HG03342 (cell line): ENCODE results near the gene SERF2.
"Not testable (repeated sequence)": the region's sequence is repeated elsewhere in the genome, so short reads cannot be mapped to it uniquely, and the experiment has no call there.

ENCODE experiments used
- ATAC-seq: cut with Tn5 transposase; IDR thresholded peaks from one replicate; pipeline ENCODE4 v1.9.1; 2021; ENCODE audit warnings: mild to moderate bottlenecking, moderate library complexity; ENCODE audit not compliant: unreplicated experiment

The SERF2 gene

DNA sequence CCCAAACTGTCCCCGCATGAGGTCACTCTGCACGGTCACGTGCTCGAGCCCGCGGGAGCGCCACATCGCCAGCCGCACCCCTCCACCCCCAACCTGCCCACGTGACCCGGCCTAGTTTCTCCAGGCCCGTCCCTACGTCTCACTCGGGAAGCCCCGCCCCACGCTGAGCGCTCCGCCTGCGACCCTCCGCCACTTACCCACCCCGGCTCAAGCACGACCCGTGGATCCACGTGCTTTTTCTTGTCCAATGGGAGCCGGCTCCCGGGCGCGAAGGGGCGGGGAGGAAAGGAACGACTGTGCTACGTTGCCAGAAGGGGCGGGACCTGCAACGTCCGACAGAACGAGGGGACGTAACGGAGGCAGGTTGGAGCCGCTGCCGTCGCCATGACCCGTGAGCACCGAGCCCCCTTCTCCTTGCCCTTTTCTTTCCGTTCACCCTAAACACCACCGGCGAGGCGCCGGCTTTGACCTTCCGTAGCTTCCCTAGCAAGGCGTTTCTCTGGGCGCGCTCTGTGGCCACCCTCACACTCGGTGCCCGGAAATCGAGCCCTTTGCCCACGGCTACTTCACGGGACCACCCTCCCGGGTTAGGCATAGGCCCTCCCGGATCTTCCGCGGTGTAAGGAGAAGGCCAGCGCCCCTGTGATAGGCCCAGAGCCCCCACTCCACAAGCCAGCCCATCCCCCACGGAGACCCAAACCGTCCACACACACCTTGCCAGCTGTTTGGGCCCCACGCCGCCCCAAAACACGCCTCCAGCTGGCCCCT is at the start of gene SERF2:
TSS of gene SERF2 (plus strand) at position 328 of the 768 bp plus-strand sequence. CDS start at position 385, 57 bp downstream.
- ATAC-seq: peak; percentile 81

DNA sequence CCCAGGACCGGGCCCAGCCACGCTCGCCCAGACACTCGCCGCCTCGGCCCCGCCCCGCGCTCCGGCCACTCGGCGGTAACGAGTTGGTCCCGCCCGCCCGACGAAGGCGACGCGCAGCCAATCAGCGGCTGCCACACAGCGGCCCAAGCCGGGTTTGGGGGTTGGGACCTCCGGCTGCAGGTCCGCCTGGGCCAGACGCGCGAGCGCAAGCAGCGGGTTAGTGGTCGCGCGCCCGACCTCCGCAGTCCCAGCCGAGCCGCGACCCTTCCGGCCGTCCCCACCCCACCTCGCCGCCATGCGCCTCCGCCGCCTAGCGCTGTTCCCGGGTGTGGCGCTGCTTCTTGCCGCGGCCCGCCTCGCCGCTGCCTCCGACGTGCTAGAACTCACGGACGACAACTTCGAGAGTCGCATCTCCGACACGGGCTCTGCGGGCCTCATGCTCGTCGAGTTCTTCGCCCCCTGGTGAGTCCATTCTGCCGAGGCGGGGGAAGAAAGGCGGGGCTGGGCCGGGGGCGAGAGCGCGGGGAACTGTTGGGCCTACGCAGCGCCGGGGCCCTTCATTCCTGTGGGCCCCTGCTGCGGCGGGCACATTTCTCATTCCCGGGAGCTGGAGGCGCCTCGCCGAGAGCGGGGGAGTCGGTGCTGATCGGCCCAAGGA is 45.7 kb upstream of the SERF2 start, which contains the start of gene PDIA3:
TSS of gene PDIA3 (plus strand) at position 194 of the 658 bp plus-strand sequence. CDS start at position 296, 102 bp downstream.
- ATAC-seq: peak; percentile 72

DNA sequence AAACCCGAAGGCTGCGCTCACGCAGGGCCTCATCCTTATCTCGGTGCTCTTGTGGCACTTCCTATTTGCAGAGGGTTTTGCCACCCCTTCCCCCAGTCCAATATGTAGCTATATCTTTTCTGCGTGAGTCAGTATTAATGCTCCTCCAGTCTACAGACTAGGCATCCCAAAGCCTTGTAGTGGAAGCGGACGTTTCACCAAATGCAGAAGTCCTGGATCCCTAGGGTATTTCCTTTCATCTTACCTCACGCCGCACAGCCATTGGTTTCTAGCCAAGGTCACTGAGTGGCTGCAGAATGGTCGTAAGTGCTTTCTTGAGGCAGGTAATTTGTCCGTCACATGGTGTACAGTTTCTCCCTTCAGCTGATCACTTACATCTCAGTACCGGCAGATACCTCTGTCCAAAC is 45.2 kb upstream of the SERF2 start:
- ATAC-seq: not testable (repeated sequence)

DNA sequence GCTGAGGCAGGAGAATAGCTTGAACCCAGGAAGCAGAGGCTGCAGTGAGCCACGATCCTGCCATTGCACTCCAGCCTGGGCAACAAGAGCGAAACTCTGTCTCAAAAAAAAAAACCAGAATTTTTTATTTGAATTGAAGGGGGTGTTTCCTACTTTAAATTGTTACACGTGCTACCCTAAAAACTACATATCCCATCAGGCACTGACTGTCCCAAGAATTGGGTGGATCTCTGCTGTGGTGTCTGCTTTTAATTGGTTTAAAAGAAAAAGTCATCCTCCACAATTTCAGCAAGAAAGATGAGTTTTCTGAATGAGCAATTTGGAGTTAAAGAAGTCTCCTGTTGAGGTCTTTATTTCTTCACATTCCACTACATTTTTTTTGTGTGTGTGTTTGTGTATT is 43.7 kb upstream of the SERF2 start:
- no peak for ATAC-seq

DNA sequence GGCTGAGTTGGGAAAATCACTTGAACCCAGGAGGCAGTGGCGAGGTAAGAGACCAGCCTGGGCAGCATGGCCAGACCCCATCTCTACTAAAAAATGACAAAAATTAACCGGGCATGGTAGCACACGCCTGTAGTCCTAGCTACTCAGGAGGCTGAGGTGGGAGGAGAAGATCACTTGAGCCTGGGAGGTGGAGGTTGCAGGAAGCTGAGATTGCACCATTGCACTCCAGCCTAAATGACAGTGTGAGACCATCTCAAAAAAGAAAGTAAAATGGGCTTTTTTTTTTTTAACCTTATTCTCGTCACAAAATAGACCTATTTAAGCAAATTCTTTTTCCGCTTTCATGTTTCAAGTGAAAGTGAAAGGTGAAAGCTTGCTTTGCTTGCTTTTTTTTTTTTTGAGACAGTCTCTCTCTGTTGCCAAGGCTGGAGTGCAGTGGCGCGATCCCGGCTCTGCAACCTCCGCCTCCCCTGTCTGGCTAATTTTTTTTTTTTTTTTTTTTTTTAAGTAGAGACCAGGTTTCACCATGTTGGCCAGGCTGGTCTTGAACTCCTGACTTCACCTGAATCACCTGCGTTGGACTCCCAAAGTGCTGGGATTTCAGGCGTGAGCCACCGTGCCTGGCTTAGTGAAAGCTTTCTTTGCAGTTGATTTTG is 42.3 kb upstream of the SERF2 start:
- peak; percentile 49 for ATAC-seq

DNA sequence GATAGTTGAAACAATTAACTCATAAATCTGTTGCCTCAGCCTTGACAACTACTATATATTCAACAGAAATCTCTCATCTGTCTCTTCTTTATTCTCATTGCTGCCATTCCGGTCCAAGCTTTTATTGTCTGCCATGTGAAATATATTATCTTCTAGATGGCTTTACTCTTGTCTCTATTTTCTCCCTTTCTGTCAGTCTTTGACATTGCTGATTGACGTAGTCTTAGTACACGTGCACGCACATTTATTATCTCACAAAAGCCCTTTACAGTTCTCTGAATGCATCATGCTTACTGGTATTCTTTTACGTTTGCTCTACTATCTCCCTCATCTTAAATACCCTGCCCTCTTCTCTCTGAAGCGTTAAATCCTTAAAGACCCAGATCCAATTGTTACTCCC is 40.2 kb upstream of the SERF2 start:
- ATAC-seq: no peak

DNA sequence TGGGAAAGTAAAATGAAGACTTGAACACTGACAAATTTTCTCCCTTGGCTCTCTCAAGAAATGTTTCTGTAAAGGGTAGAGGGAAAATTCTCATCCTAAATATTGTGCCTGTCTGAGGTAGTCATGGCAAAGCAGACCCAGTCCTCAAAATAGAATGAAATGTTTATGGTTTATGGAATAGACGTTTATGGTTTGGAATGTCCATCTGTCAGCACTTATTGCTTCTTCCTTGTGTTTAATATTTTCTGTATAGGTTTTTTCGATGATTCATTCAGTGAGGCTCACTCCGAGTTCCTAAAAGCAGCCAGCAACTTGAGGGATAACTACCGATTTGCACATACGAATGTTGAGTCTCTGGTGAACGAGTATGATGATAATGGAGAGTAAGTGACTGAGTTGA is 29.3 kb upstream of the SERF2 start:
- no peak for ATAC-seq

DNA sequence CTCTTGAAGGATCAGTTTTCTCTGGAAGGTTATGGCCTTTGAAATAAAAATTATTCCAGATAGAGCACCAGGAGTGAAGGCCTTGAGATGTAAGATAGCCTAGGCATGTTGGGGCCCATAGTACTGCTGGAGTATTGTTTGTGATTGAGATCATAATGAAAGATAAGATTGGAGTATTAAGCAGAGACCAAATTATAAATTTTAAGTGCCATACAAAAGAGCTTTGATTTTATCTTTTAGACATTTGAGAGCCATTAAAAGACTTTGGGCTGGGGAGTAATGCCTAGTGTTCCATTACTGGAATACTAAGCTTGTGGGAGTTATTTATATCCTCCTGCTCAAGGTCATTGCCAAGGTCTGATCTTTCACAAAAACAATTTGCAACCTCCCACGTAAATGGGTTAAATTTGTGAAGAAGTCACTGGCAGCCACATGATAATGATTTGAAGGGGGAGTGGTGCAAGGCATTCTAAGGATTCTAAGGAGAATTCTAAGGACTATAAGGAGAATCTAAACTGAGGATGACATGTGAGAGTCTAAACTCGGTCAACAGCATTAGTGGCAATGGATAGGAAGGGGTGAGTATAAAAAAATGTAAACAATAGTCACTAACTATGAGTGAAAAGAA is 28.2 kb upstream of the SERF2 start:
- ATAC-seq: no peak

DNA sequence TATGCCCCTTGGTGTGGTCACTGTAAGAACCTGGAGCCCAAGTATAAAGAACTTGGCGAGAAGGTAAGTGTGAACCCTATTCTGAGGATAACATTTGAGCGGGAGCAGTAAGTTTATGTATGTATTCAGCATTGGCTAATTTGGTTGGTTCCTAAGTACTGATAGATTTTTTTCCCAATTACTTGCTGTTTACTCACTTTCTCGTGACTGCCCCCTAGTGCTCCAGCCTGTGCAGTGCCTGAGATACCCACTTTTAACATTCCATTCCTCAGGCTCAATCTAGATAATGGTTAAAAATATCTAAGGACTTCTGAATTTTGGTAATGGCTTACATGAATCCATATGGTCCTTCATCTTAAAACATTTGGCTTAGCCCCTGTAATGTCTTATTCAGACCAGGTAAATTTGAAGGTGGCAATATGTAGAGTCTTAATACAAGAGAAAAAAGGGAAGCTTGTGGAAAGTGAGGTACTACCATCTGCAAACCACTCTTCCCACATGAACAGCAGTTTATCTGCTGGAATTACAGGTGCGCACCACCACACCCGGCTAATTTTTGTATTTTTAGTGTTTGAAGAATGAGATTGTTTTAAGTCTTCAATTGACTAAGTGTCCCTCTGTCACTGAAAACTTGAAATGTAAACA is 22.4 kb upstream of the SERF2 start:
- no peak for ATAC-seq

DNA sequence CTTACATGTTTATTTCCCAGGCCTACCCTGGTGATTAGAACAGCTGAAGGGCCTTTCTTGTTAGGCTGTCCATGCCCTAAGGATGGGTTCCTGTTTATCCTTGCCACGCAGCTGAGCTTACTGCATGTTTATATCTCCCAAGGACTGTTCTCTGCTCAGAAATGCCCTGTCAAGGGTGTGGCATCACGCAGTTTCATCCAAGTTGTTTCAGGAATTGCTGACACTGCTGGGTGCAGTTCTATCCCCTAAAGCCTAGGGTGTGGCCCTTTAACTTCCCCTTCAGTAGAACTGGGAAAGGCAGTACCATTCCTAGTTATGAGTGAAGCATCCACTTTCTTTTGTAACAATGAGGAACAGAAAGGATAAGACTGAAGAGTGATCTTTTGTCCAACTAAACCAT is 20.3 kb upstream of the SERF2 start:
- ATAC-seq: no peak

DNA sequence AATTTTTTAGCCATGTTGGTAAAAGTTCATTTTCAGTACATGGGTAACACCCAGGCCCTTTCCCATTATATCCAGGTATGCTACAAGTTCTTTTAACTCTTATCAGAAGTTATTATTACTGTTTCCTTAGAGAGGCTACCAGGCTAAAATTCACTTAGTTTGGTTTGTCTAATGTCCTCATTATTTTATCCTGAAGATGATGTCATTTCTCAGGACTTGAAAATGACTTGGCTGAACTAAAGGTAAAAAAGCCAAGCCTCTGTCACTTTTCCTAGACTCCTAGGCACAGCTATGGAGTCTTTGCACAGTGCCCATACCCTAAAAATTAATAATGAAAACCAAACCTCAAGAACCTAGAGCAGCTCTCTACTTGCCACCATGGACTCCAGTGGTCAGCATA is 19.5 kb upstream of the SERF2 start:
- ATAC-seq: no peak

DNA sequence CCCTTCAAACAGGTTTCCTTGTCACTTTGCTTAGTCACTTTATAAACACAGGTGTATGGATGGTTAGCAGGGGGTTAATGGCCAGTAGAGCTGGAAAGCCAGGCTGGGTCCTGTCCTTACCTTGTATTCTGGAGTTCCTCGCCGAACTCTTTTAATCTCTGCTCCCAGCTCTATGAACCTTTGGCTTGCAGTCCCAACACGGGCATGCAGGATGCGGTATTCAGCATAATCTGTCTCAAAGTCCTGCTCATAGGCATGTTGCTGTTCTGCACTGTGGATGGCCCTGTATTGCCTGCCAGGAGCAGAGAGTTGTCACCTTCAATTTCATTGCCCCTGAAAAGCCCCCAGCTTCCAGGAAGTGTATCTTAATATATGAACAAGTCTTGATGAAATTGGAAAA is 18.1 kb upstream of the SERF2 start:
- no peak for ATAC-seq

DNA sequence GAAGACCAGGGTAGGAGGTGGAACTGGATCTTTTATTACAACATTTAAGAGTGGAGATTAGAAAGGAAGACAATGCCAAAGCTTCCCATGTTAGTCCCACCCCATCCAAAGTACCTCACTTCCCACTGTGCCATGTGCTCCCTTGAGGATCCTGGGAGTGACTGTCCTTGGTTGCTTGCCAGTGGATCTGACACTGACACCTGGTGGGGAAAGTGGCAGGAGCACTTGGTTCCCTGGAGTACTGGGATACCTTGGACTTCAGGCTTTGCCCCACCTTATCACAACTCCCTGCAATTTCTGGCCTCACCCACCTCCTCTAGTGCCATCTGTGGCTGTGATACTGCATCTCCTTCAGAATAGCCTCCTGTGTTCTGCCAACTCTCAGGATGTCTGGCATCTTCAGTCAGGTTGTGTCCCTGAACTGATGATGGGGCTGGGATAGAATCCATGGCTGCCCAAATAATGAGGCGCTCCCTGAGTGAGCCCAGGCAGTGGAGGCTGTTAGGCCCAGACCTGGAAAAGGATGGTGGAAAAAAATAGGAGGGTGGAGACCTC is 16.6 kb upstream of the SERF2 start:
- no peak for ATAC-seq

DNA sequence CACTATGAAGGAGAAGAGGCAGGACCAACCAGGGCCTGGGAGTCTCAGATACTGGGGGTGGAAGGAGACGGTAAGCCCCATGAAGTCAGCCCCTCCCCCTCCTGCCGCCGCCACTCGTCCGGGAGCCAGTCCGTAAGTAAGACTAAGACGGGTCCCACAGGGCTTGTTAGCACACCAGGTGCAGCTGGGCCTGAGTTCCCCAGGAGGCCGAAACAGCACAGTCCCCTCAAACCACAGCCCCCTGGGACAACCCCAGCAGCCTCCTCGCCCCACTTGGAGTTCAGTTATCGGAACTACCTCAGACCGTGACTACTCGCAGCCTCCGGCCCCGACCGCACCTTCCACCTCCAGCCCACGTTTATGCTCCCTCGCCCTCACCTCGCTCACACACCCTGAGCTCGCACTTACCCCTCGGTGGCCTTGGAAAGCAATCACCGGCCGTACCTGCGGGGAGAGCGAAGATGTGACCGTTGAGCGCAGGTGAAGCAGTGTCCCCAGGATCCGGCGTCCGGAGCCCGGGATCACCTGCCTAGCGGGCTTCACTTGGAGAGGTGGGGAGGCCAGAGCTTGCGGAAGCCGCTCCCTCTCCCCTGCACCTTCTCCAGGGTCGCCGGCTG is 15.9 kb upstream of the SERF2 start:
- ATAC-seq: peak; percentile 63

DNA sequence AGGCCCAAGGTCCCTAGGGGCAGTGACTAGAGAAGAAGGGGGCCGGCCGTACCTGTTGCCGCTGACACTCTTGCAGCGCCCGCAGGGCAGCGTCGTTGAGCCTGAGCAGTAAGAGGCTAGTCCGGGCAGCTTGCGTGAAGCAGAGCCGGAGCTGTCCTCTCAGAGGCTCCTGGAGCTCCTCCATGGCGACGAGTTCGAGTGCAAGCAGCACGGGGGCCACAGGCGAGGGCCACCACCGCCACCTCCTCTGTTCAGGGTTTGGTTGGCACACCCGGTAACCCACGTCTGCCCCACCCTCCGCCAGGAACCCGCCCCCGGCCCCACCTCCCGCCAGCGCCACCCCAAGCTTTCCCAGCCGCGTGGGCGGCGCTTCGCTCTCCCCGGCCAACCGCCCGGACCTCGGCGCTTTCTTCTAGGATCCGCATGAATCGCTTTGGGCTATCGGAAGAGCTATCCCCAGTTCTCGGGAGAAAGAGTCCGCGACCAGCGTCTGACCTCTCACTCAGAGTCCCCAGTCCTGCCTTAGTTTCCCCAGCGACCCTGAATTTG is 15.3 kb upstream of the SERF2 start, which contains the start of gene ELL3:
TSS of gene ELL3 (minus strand) at position 249 of the 549 bp plus-strand sequence. CDS start at position 184, 65 bp downstream.
- ATAC-seq: peak; percentile 23

DNA sequence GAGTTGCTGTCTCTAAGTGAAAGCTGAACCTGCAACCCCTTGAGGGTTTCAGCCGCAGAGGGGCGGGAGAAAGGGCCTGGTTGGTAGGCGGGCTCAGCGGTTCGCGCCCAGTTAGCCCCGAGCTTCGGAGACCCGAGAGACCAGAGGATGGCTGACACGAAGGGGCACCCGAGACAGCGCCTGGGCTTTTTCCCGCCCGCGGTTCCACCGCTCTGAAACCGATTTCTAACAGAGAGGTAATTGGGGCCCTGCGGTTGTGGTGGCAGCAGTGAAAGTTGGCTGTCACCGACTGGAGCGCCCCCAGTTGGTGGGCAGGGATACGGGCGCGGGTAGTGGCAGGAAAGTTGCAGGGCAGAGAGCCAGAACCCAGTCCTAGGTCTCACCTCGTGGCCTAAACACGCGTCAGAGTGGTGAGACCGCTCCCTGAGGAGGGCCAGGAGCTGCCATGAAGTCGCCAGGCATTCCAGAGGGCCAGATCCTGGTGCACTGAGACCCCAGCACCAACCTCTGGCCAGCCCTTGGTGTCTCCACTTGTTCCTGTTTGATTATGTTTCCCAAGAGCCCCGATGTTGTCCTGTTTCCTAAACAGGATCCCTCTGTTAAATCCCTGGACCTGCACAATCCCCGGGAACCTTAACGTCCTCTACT is 14.7 kb upstream of the SERF2 start:
- ATAC-seq: peak; percentile 42

DNA sequence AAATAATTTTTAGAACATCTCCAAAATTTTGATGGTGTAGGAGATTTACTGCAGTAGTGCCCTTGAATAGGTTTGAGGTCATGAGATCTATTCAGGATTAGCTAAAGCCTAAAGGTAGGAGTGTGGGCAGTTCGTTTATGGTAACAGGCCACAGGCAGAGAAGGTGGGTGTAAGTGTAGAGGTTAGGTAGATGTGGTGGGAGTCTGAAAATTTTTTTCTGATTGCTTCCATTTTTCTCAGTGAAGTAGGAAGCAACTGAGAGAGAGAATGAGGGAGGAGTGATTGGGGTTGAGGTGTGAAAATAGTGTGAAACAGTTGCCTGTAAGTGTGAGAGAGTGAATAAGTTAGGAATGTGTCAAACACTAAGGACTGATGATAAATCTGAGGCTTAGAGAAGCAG is 13.1 kb upstream of the SERF2 start:
- no peak for ATAC-seq

DNA sequence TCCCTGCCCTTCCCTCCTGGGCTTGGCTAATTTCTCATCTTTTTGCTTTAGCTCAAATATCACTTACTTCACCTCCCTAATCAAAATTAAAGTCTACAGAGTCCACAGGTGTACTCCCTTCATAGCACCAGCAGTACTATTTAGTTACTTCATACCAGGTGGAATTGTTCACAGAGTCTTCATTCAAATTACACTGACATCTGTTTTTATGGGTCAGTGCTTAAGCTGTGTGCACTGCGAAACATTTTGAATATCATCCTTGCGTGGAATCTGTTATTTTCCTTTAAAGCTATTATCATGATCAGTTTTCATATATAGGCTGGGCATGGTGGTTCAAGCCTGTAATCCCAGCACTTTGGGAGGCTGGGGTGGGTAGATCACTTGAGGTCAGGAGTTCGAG is 2.7 kb upstream of the SERF2 start:
- ATAC-seq: no peak

DNA sequence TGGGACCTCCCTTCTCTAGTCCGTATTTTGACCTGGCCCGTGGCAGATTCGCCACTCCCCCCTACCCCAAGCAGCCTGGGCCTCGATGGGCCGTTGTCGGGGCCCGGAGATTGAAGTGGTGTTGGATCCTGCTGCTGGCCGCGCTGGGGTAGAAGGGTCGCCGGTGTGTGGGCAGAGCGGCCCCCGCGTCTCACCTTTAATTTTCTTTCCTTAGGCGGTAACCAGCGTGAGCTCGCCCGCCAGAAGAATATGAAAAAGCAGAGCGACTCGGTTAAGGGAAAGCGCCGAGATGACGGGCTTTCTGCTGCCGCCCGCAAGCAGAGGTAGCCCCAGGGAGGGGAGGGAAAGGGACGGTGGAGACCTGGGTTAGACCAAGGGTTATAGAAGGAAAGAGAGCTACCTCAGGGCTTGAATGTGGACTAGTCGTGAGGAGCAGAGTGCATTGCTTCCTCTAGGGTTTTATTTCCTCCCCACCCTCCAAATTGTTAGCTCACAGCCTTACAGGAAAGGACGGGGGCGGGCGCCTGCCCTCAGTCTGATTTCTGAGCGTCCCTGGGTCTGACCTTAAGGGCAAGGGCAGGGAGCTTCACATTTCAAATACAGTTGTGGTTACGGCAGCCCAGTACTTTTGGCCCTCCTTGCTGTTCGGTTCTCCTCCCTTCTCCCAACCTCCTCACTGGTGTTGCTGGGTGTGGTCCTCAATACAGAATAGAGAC is 799 bp downstream of the SERF2 start:
- no peak for ATAC-seq
